Lower leg skin (tissue), 3 donors: Measurements from ENCODE around the gene DISC1.

ENCODE experiments used
- POLR2A ChIP-seq, 2 donors: fragments of 450-650 bp; IDR thresholded peaks; one replicate each; pipeline ENCODE4 v1.6.1; 2016 to 2017; ENCODE audit warnings: antibody characterized with exemption in 2 of 2, mild to moderate bottlenecking in 1 of 2, moderate library complexity in 1 of 2
- TF ChIP-seq, protein P1 (sequence below), 3 donors: fragments of 450-650 bp; IDR thresholded peaks; one replicate each; pipeline ENCODE4 v1.5.1; 2016; ENCODE audit warnings: antibody characterized with exemption in 3 of 3, mild to moderate bottlenecking in 3 of 3, moderate library complexity in 2 of 3

DNA sequence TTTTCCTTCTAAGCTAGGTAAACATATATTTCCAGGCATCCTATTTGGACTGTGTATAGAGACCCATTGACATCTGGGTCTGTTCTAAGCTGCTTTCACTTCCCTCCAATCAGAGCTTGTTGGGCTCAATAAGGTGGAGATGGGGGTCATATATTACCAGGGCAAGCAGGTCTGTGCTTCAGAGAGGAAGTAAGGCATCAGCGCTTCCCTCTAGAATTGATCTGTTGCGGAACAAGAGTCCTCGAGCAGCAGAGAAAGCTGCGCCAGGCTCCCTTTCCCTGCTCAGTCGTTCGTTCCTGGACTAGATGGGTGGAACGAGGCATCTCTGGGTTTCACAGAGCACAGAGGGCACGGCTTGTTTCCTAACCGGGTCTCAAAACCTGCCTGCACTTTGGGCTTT is 63.5 kb downstream of the DISC1 start:
- TF ChIP-seq, protein P1, sequence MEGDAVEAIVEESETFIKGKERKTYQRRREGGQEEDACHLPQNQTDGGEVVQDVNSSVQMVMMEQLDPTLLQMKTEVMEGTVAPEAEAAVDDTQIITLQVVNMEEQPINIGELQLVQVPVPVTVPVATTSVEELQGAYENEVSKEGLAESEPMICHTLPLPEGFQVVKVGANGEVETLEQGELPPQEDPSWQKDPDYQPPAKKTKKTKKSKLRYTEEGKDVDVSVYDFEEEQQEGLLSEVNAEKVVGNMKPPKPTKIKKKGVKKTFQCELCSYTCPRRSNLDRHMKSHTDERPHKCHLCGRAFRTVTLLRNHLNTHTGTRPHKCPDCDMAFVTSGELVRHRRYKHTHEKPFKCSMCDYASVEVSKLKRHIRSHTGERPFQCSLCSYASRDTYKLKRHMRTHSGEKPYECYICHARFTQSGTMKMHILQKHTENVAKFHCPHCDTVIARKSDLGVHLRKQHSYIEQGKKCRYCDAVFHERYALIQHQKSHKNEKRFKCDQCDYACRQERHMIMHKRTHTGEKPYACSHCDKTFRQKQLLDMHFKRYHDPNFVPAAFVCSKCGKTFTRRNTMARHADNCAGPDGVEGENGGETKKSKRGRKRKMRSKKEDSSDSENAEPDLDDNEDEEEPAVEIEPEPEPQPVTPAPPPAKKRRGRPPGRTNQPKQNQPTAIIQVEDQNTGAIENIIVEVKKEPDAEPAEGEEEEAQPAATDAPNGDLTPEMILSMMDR (IDR thresholded peaks at IDR 0.05) = no peak
- TF ChIP-seq POLR2A (IDR thresholded peaks at IDR 0.05) = no peak
